Panc1 (cell line): ENCODE measurements around the gene LMCD1.
"Not testable (repeated sequence)": the region's sequence is repeated elsewhere in the genome, so short reads cannot be mapped to it uniquely, and the experiment has no call there.

ENCODE experiments used
- CTCF ChIP-seq: fragments of 450-650 bp; IDR thresholded peaks from 2 replicates; pipeline ENCODE4 v1.5.1; 2017; ENCODE audit warnings: mild to moderate bottlenecking
- POLR2AphosphoS5 ChIP-seq: IDR thresholded peaks from 2 replicates; pipeline ENCODE4 v1.6.1; 2012; ENCODE audit warnings: mild to moderate bottlenecking, low read depth, low read length, moderate library complexity
- SIN3A ChIP-seq: IDR thresholded peaks from 2 replicates; pipeline ENCODE4 v1.6.1; 2012; ENCODE audit warnings: low read depth, mild to moderate bottlenecking, low read length, moderate library complexity, borderline replicate concordance; ENCODE audit not compliant: insufficient read depth
- TCF7L2 ChIP-seq: IDR thresholded peaks from 2 replicates; pipeline ENCODE4 v1.6.1; 2011; ENCODE audit warnings: mild to moderate bottlenecking, low read depth, low read length, inconsistent platforms
- TF ChIP-seq, protein P1 (sequence below), 2 experiments: IDR thresholded peaks; 2 replicates each; pipeline ENCODE4 v1.6.1; 2011 to 2012; ENCODE audit warnings: low read depth in 2 of 2, control low read depth in 1 of 2, low read length in 1 of 2, mild to moderate bottlenecking in 1 of 2, moderate library complexity in 1 of 2; ENCODE audit not compliant: insufficient read depth in 1 of 2

GRCh38 chr3:8580434-8580833 lies 78.8 kb downstream of the LMCD1 start:
- not testable (repeated sequence) for TF ChIP-seq CTCF, POLR2AphosphoS5, TCF7L2, SIN3A
- TF ChIP-seq, protein P1, sequence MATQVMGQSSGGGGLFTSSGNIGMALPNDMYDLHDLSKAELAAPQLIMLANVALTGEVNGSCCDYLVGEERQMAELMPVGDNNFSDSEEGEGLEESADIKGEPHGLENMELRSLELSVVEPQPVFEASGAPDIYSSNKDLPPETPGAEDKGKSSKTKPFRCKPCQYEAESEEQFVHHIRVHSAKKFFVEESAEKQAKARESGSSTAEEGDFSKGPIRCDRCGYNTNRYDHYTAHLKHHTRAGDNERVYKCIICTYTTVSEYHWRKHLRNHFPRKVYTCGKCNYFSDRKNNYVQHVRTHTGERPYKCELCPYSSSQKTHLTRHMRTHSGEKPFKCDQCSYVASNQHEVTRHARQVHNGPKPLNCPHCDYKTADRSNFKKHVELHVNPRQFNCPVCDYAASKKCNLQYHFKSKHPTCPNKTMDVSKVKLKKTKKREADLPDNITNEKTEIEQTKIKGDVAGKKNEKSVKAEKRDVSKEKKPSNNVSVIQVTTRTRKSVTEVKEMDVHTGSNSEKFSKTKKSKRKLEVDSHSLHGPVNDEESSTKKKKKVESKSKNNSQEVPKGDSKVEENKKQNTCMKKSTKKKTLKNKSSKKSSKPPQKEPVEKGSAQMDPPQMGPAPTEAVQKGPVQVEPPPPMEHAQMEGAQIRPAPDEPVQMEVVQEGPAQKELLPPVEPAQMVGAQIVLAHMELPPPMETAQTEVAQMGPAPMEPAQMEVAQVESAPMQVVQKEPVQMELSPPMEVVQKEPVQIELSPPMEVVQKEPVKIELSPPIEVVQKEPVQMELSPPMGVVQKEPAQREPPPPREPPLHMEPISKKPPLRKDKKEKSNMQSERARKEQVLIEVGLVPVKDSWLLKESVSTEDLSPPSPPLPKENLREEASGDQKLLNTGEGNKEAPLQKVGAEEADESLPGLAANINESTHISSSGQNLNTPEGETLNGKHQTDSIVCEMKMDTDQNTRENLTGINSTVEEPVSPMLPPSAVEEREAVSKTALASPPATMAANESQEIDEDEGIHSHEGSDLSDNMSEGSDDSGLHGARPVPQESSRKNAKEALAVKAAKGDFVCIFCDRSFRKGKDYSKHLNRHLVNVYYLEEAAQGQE (IDR thresholded peaks at IDR 0.05; ENCODE audit: insufficient read depth in 1 of 2, low read depth in 2 of 2, low read length in 1 of 2), result not testable (repeated sequence)
